ENCODE data around the gene DHRS7B. TPM values are rescaled to one million over a fixed set of nuclear protein-coding genes. Genes with fewer than 3 reads are reported as not detected.

The DHRS7B gene
- total RNA-seq, 1 experiment from 2014 or later, result 30.0 TPM

GRCh38 chr17:21239680-21240368 is 113.1 kb downstream of the DHRS7B start:
- no peaks in the 10 kb centered on the region for H3K9me3 ChIP-seq
- Mint-ChIP-seq H3K4me3 (ENCODE audit: unreplicated experiment) (no peak overlapping the region), H3K27me3 (ENCODE audit: insufficient read depth, unreplicated experiment) (peaks cover 6% of the 10 kb centered on the region), H3K27ac (ENCODE audit: unreplicated experiment) (no peak overlapping the region), H3K4me1 (ENCODE audit: low read depth, unreplicated experiment) (no peaks in the 10 kb centered on the region), H3K9me3 (ENCODE audit: unreplicated experiment) (no peaks in the 10 kb centered on the region), H3K36me3 (ENCODE audit: insufficient read depth, unreplicated experiment) (no peaks in the 10 kb centered on the region)
- peaks cover 14% of the 10 kb centered on the region for H3K4me1 ChIP-seq
- intact Hi-C loops (cut with micrococcal nuclease; ENCODE audit: unreplicated experiment), result no loop called here
- no peaks in the 10 kb centered on the region for H3K36me3 ChIP-seq (ENCODE audit: control insufficient read depth, insufficient read depth, low read length)
- no TSS peak for BruUV-seq (replicated peaks)
- ChIA-PET CTCF (interaction anchor here (0.6 kb wide), 1 partner anchor 14 kb away, joined by 3 read pairs; the partner anchor contains the start of gene NATD1), POLR2A (no interaction called here)
- H3K4me3 ChIP-seq (ENCODE audit: low read depth, low read length), result no peak overlapping the region
- DNase-seq, result peak in 1 of 2 experiments; percentile 35
- peak; percentile 50 to 78 for TF ChIP-seq CTCF (IDR thresholded peaks at IDR 0.05; ENCODE audit: insufficient read depth in 1 of 2, low read depth in 1 of 2, low read length in 1 of 2, severe bottlenecking in 1 of 2, unreplicated experiment in 1 of 2)
- H3K27me3 ChIP-seq (replicated peaks; ENCODE audit: control insufficient read depth, insufficient read depth, low read length), result no peaks in the 10 kb centered on the region

- TF ChIP-seq CTCF (IDR thresholded peaks at IDR 0.05; ENCODE audit: insufficient read depth in 1 of 2, low read depth in 1 of 2, low read length in 1 of 2, severe bottlenecking in 1 of 2, unreplicated experiment in 1 of 2), result no peak
- CTCF ChIA-PET, result interaction anchor here (0.6 kb wide), 1 partner anchor 13 kb away, joined by 3 read pairs; the partner anchor contains the start of gene NATD1
- POLR2A ChIA-PET, result no interaction called here
- no peak overlapping the region for H3K4me3 Mint-ChIP-seq (ENCODE audit: unreplicated experiment)
- no peak overlapping the region for H3K4me3 ChIP-seq (ENCODE audit: low read depth, low read length)
- peak in 1 of 2 experiments; percentile 47 for DNase-seq
- H3K4me1 ChIP-seq, result peaks cover 14% of the 10 kb centered on the region
- H3K27me3 Mint-ChIP-seq (ENCODE audit: insufficient read depth, unreplicated experiment), result peaks cover 6% of the 10 kb centered on the region
- no peaks in the 10 kb centered on the region for H3K27me3 ChIP-seq (replicated peaks; ENCODE audit: control insufficient read depth, insufficient read depth, low read length)
- no peak overlapping the region for H3K27ac Mint-ChIP-seq (ENCODE audit: unreplicated experiment)
- BruUV-seq (replicated peaks), result no TSS peak
- no peaks in the 10 kb centered on the region for H3K9me3 Mint-ChIP-seq (ENCODE audit: unreplicated experiment)
- no peaks in the 10 kb centered on the region for H3K36me3 ChIP-seq (ENCODE audit: control insufficient read depth, insufficient read depth, low read length)
- no peaks in the 10 kb centered on the region for H3K4me1 Mint-ChIP-seq (ENCODE audit: low read depth, unreplicated experiment)
- H3K9me3 ChIP-seq, result no peaks in the 10 kb centered on the region
- intact Hi-C loops (cut with micrococcal nuclease; ENCODE audit: unreplicated experiment), result no loop called here
- H3K36me3 Mint-ChIP-seq (ENCODE audit: insufficient read depth, unreplicated experiment), result no peaks in the 10 kb centered on the region
These were observed 113.7 kb downstream of the DHRS7B start for GRCh38 chr17:21240369-21241055.

Other genes with a start within 250 kb of the DHRS7B start
- gene USP22, start 84.0 kb upstream of the DHRS7B start, total RNA-seq (2022), result 255 and 267 TPM in 2 replicates
- 39.1 and 40.7 TPM in 2 replicates for gene TMEM11, start 87.2 kb downstream of the DHRS7B start, total RNA-seq (2022)
- gene NATD1, start 126.4 kb downstream of the DHRS7B start, total RNA-seq (2022), result 14.4 and 18.4 TPM in 2 replicates
- 49.5 and 50.9 TPM in 2 replicates for gene MAP2K3, start 157.7 kb downstream of the DHRS7B start, total RNA-seq (2022)
- gene KCNJ12, start 249.4 kb downstream of the DHRS7B start, total RNA-seq (2022), result 0.07 and 0.14 TPM in 2 replicates